ENCODE data around the gene UROD.

The UROD gene

GRCh38 chr1:45009956-45010854 is 1.8 kb upstream of the UROD start:
- peak overlapping the region; percentile 81 for H3K4me3 ChIP-seq (ENCODE audit: low read depth, low read length)
- no peaks in the 10 kb centered on the region for H3K27me3 ChIP-seq (ENCODE audit: control insufficient read depth, insufficient read depth, low read length)
- H3K36me3 ChIP-seq (ENCODE audit: control insufficient read depth, insufficient read depth, low read length): peaks cover 11% of the 10 kb centered on the region
- H3K9ac ChIP-seq (ENCODE audit: low read depth, low read length): no peak overlapping the region
- no peaks in the 10 kb centered on the region for H3K9me3 ChIP-seq (ENCODE audit: control insufficient read depth, insufficient read depth, low read length)
- H3K4me1 ChIP-seq (ENCODE audit: control insufficient read depth, insufficient read depth, low read length): peaks cover 10% of the 10 kb centered on the region

- Histone ChIP-seq H3K9ac (ENCODE audit: low read depth, low read length) (peak within 1 kb of the TSS; percentile 48), H3K27me3 (ENCODE audit: control insufficient read depth, insufficient read depth, low read length) (no peaks in the 10 kb centered on the region), H3K36me3 (ENCODE audit: control insufficient read depth, insufficient read depth, low read length) (peaks cover 11% of the 10 kb centered on the region), H3K4me1 (ENCODE audit: control insufficient read depth, insufficient read depth, low read length) (peaks cover 10% of the 10 kb centered on the region), H3K4me3 (ENCODE audit: low read depth, low read length) (peak within 1 kb of the TSS; percentile 81), H3K9me3 (ENCODE audit: control insufficient read depth, insufficient read depth, low read length) (no peaks in the 10 kb centered on the region)
Measured at GRCh38 chr1:45010855-45011811, 921 bp upstream of the UROD start, which contains the start of gene HECTD3. Gene HECTD3, minus strand, starts transcription at chr1:45011324. Its CDS starts 67 bp downstream, at chr1:45011257.

GRCh38 chr1:45012639-45013278 is 705 bp downstream of the UROD start:
- no peaks in the 10 kb centered on the region for H3K9me3 ChIP-seq (ENCODE audit: control insufficient read depth, insufficient read depth, low read length)
- peaks cover 10% of the 10 kb centered on the region for H3K4me1 ChIP-seq (ENCODE audit: control insufficient read depth, insufficient read depth, low read length)
- H3K36me3 ChIP-seq (ENCODE audit: control insufficient read depth, insufficient read depth, low read length): peaks cover 5% of the 10 kb centered on the region
- H3K4me3 ChIP-seq (ENCODE audit: low read depth, low read length): peak overlapping the region; percentile 73
- peak overlapping the region; percentile 48 for H3K9ac ChIP-seq (ENCODE audit: low read depth, low read length)
- H3K27me3 ChIP-seq (ENCODE audit: control insufficient read depth, insufficient read depth, low read length): no peaks in the 10 kb centered on the region

- Histone ChIP-seq H3K9me3 (ENCODE audit: control insufficient read depth, insufficient read depth, low read length) (no peaks in the 10 kb centered on the region), H3K9ac (ENCODE audit: low read depth, low read length) (no peak overlapping the region), H3K4me3 (ENCODE audit: low read depth, low read length) (no peak overlapping the region)
Measured at GRCh38 chr1:45013551-45014209, 1.6 kb downstream of the UROD start.

DNA sequence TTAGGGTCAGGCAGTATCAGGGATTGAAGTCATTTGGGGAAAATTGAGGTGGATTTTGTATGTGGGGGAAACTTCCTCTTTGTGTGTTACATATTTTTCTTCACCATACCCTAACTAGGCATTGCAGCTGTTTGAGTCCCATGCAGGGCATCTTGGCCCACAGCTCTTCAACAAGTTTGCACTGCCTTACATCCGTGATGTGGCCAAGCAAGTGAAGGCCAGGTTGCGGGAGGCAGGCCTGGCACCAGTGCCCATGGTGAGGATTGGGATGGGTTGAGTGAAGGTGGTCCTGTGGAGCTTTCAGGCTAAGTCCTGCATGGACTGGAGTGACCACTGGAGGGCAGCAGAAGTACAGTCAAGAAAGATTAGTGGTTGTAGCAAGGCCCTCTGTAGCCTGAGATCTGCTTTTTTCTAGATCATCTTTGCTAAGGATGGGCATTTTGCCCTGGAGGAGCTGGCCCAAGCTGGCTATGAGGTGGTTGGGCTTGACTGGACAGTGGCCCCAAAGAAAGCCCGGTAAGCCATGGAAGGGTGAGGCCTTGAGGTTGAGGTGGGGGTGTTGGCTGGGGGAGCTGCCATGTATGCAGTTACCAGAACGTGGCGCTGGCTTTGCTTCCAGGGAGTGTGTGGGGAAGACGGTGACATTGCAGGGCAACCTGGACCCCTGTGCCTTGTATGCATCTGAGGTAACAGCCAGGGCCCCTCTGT is 2.4 kb downstream of the UROD start:
- H3K4me3 ChIP-seq (ENCODE audit: low read depth, low read length): no peak overlapping the region
- H3K36me3 ChIP-seq (ENCODE audit: control insufficient read depth, insufficient read depth, low read length): no peaks in the 10 kb centered on the region
- H3K4me1 ChIP-seq (ENCODE audit: control insufficient read depth, insufficient read depth, low read length): peaks cover 10% of the 10 kb centered on the region
- no peak overlapping the region for H3K9ac ChIP-seq (ENCODE audit: low read depth, low read length)
- no peaks in the 10 kb centered on the region for H3K9me3 ChIP-seq (ENCODE audit: control insufficient read depth, insufficient read depth, low read length)
- H3K27me3 ChIP-seq (ENCODE audit: control insufficient read depth, insufficient read depth, low read length): no peaks in the 10 kb centered on the region

More at GRCh38 chr1:45013551-45014209, 1.6 kb downstream of the UROD start:
- Histone ChIP-seq H3K4me1 (ENCODE audit: control insufficient read depth, insufficient read depth, low read length) (peaks cover 10% of the 10 kb centered on the region), H3K36me3 (ENCODE audit: control insufficient read depth, insufficient read depth, low read length) (no peaks in the 10 kb centered on the region), H3K27me3 (ENCODE audit: control insufficient read depth, insufficient read depth, low read length) (no peaks in the 10 kb centered on the region)

- H3K9me3 ChIP-seq (ENCODE audit: control insufficient read depth, insufficient read depth, low read length): no peaks in the 10 kb centered on the region
- no peak overlapping the region for H3K4me3 ChIP-seq (ENCODE audit: low read depth, low read length)
- H3K36me3 ChIP-seq (ENCODE audit: control insufficient read depth, insufficient read depth, low read length): no peaks in the 10 kb centered on the region
- H3K4me1 ChIP-seq (ENCODE audit: control insufficient read depth, insufficient read depth, low read length): peaks cover 10% of the 10 kb centered on the region
- no peaks in the 10 kb centered on the region for H3K27me3 ChIP-seq (ENCODE audit: control insufficient read depth, insufficient read depth, low read length)
- H3K9ac ChIP-seq (ENCODE audit: low read depth, low read length): no peak overlapping the region
Measured at GRCh38 chr1:45015683-45016082, 3.6 kb downstream of the UROD start.

DNA sequence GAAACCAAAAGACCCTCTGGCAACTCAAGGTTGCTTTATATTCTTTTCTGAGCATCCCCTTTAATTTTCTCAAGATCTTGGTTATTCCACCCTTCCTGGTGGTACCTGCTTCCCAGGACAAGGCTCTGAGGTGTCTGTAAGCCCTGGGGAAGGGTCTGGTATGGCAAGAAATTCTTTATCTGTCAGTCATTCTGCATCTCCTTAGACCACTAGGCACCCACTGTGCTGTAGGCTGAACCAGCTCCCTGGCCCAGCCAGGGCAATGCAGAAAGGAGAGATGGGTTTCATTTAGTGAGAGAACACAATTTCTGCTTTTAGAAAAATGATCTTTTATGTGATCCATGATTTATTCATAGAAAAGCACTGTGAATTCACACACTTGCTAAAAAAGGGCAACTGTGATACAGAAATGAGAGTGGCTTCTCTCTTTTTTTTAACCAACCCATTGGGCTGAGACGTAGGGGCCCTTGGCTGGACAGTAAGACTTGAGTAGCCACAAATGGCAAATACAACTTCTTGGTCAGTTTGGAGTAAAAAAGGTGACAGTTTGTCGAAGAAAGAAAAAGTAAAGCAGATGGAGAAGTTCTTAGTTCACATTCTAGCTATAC is 4.1 kb downstream of the UROD start:
- H3K36me3 ChIP-seq (ENCODE audit: control insufficient read depth, insufficient read depth, low read length): no peaks in the 10 kb centered on the region
- no peaks in the 10 kb centered on the region for H3K9me3 ChIP-seq (ENCODE audit: control insufficient read depth, insufficient read depth, low read length)
- no peak overlapping the region for H3K9ac ChIP-seq (ENCODE audit: low read depth, low read length)
- H3K4me3 ChIP-seq (ENCODE audit: low read depth, low read length): no peak overlapping the region
- H3K4me1 ChIP-seq (ENCODE audit: control insufficient read depth, insufficient read depth, low read length): peaks cover 10% of the 10 kb centered on the region
- no peaks in the 10 kb centered on the region for H3K27me3 ChIP-seq (ENCODE audit: control insufficient read depth, insufficient read depth, low read length)

DNA sequence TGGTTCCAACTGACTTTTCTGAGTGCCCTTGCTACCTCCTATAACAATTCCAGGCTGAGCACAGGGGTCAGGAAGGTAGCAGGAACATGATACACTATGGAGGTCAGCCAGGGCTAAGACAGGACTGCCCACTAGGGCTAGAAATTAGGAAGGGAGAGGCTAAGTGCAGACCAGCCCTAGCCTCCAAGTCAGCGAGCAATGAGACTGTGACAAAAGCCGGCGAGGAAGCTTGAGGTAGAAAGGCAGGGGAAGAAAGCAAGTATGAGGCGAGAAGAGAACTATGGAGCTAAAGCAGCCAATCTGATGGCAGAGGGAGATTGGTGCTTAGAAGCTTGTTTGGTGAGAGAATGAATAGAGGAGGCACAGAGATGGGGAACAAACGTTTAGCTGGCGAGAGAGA is 4.7 kb downstream of the UROD start:
- Histone ChIP-seq H3K27me3 (ENCODE audit: control insufficient read depth, insufficient read depth, low read length) (no peaks in the 10 kb centered on the region), H3K4me3 (ENCODE audit: low read depth, low read length) (no peak overlapping the region), H3K4me1 (ENCODE audit: control insufficient read depth, insufficient read depth, low read length) (peaks cover 5% of the 10 kb centered on the region), H3K36me3 (ENCODE audit: control insufficient read depth, insufficient read depth, low read length) (no peaks in the 10 kb centered on the region), H3K9me3 (ENCODE audit: control insufficient read depth, insufficient read depth, low read length) (no peaks in the 10 kb centered on the region), H3K9ac (ENCODE audit: low read depth, low read length) (no peak overlapping the region)

DNA sequence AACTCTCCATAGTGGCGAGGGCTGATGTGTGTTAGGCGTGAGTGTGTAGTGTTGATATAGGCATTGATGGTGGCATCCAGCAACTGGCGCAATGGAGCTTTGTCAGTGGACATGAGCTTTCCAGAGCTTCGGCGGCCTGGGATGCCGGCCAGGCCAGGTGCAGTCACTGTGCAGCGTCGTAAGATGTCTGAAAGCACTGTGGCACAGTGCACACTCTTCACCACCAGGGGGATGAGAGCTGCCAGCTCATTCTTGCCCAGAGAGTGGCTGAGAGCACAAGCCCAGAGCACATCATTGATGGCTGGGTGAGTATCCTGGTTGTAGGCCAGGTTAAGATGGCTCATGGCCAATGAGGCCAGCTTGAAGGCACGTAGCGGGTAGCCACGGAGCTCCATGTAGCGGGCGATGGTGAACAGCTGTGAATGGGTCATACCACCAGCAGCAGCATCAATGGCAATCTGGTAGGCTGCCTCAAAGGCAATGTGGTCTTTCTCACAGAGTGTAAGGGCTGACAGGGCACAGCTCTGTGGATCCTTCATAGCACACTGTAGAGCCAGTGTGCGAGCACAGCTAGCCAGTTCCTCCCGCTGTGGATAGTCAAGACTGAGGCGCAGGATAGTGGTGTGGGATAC is 6.7 kb downstream of the UROD start:
- no peaks in the 10 kb centered on the region for H3K4me1 ChIP-seq (ENCODE audit: control insufficient read depth, insufficient read depth, low read length)
- H3K27me3 ChIP-seq (ENCODE audit: control insufficient read depth, insufficient read depth, low read length): no peaks in the 10 kb centered on the region
- H3K36me3 ChIP-seq (ENCODE audit: control insufficient read depth, insufficient read depth, low read length): no peaks in the 10 kb centered on the region
- no peak overlapping the region for H3K9ac ChIP-seq (ENCODE audit: low read depth, low read length)
- H3K4me3 ChIP-seq (ENCODE audit: low read depth, low read length): no peak overlapping the region
- H3K9me3 ChIP-seq (ENCODE audit: control insufficient read depth, insufficient read depth, low read length): no peaks in the 10 kb centered on the region

DNA sequence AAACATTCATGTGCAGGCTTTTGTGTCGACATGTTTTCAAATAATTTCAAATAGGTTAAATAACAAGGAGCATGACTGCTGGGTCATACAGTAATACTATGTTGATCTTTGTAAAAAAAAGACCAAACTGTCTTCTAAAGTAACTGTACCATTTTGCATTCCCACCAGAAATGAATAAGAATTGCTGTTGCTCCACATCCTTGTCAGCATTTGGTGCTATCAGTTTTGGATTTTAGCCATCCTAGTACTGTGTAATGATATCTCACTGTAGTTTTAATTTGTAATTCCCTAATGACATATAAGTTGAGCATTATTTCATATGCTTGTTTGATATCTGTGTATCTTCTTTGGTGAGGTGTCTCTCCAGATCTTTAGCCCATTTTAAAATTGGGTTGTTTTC is 11.6 kb downstream of the UROD start:
- no peaks in the 10 kb centered on the region for H3K27me3 ChIP-seq (ENCODE audit: control insufficient read depth, insufficient read depth, low read length)

More for the DNA sequence above, 11.6 kb downstream of the UROD start:
- Histone ChIP-seq H3K36me3 (ENCODE audit: control insufficient read depth, insufficient read depth, low read length) (no peaks in the 10 kb centered on the region), H3K4me1 (ENCODE audit: control insufficient read depth, insufficient read depth, low read length) (no peaks in the 10 kb centered on the region), H3K4me3 (ENCODE audit: low read depth, low read length) (no peak overlapping the region), H3K9me3 (ENCODE audit: control insufficient read depth, insufficient read depth, low read length) (no peaks in the 10 kb centered on the region), H3K9ac (ENCODE audit: low read depth, low read length) (no peak overlapping the region)
